SU-DHL-6 (cell line): ENCODE data around the gene GABRA1.

Experiments
- H2AFZ ChIP-seq: fragments of 200-600 bp; sonication (generic); 2 replicates; pipeline ENCODE4 v1.6.1; 2014; ENCODE audit warnings: low read depth, mild to moderate bottlenecking, moderate library complexity, mixed read lengths, antibody characterized with exemption, low read length; ENCODE audit not compliant: severe bottlenecking
- H3F3A ChIP-seq: fragments of 200-600 bp; shearing (Covaris generic); 2 replicates; pipeline ENCODE4 v1.6.0; 2016; ENCODE audit warnings: antibody characterized with exemption, mild to moderate bottlenecking; ENCODE audit not compliant: insufficient read depth
- H3K27ac ChIP-seq: fragments of 200-600 bp; sonication (generic); 2 replicates; pipeline ENCODE4 v1.5.1; 2016; ENCODE audit warnings: low read depth, mild to moderate bottlenecking, low read length, moderate library complexity, mixed read lengths
- H3K27me3 ChIP-seq: fragments of 200-600 bp; sonication (generic), shearing (Covaris generic); 2 replicates; pipeline ENCODE4 v1.6.0; 2014; ENCODE audit warnings: mild to moderate bottlenecking, low read length
- H3K36me3 ChIP-seq: fragments of 200-600 bp; sonication (generic); 2 replicates; pipeline ENCODE4 v1.6.1; 2014; ENCODE audit warnings: mild to moderate bottlenecking, low read length, mixed read lengths
- H3K4me2 ChIP-seq: fragments of 300-600, 200-600 bp; shearing (Covaris generic), sonication (generic); 2 replicates; pipeline ENCODE4 v1.6.0; 2014; ENCODE audit warnings: low read length, low read depth, mild to moderate bottlenecking; ENCODE audit not compliant: poor library complexity, severe bottlenecking
- H3K4me3 ChIP-seq: fragments of 200-600 bp; sonication (generic); 2 replicates; pipeline ENCODE4 v1.5.1; 2014; ENCODE audit warnings: antibody characterized with exemption, low read length, mild to moderate bottlenecking, mixed read lengths; ENCODE audit not compliant: insufficient read depth, poor library complexity, severe bottlenecking
- H3K79me2 ChIP-seq: fragments of 200-600 bp; sonication (generic); 2 replicates; pipeline ENCODE4 v1.6.1; 2014; ENCODE audit warnings: mild to moderate bottlenecking, low read length, moderate library complexity; ENCODE audit not compliant: insufficient read depth
- H3K9ac ChIP-seq: fragments of 200-600 bp; sonication (generic); 2 replicates; pipeline ENCODE4 v1.7.0; 2014; ENCODE audit warnings: mild to moderate bottlenecking, low read length
- H3K9me2 ChIP-seq: fragments of 200-600 bp; sonication (generic); replicated peaks from 2 replicates; pipeline ENCODE4 v1.6.1; 2014; ENCODE audit warnings: low read length; ENCODE audit not compliant: insufficient read depth
- H3K9me3 ChIP-seq: fragments of 200-600 bp; sonication (generic); 2 replicates; pipeline ENCODE4 v1.6.1; 2014; ENCODE audit warnings: low read length, mixed read lengths; ENCODE audit not compliant: insufficient read depth
- H4K20me1 ChIP-seq: fragments of 200-600 bp; sonication (generic); 2 replicates; pipeline ENCODE4 v1.6.1; 2014; ENCODE audit warnings: low read depth, mild to moderate bottlenecking, antibody characterized with exemption, low read length, moderate library complexity, mixed read lengths
- EZH2phosphoT487 ChIP-seq: fragments of 200-600 bp; sonication (generic), shearing (Covaris generic); conservative IDR thresholded peaks from 2 replicates; pipeline ENCODE4 v1.6.1; 2018; ENCODE audit warnings: mild to moderate bottlenecking, antibody characterized with exemption, low read length, moderate library complexity, mixed read lengths
- TF ChIP-seq, protein P1 (sequence below): fragments of 200-600 bp; sonication (generic); IDR thresholded peaks from one replicate; pipeline ENCODE4 v1.5.1; 2017; ENCODE audit warnings: antibody characterized with exemption, mild to moderate bottlenecking, low read length, moderate library complexity; ENCODE audit not compliant: insufficient read depth, poor library complexity, severe bottlenecking

The GABRA1 gene

DNA sequence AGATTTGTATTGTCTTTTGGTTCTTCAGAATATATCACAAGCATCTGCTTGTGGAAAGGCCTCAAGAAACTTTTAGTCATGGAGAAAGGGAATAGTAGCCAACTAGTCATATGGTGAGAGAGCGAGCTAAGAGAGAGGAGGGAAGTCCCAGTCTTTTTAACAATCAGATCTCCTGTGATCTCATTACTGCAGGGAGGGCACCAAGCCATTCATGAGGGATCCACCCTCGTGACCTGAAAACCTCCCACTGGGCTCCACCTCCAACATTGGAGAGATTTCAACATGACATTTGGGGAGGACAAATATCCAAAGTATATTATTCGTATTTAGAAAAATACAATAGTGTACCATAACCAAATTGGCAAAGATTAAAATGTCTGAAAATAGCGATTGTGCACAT, 99.0 kb downstream of the GABRA1 start:
- H3K27ac ChIP-seq: no peak overlapping the region
- no peak overlapping the region for H3K4me3 ChIP-seq
- no peaks in the 10 kb centered on the region for H3K9me2 ChIP-seq
- H3K27me3 ChIP-seq: no peaks in the 10 kb centered on the region
- H3K36me3 ChIP-seq: no peaks in the 10 kb centered on the region
- H3F3A ChIP-seq: no peaks in the 10 kb centered on the region
- TF ChIP-seq EZH2phosphoT487: no peak
- TF ChIP-seq, protein P1, sequence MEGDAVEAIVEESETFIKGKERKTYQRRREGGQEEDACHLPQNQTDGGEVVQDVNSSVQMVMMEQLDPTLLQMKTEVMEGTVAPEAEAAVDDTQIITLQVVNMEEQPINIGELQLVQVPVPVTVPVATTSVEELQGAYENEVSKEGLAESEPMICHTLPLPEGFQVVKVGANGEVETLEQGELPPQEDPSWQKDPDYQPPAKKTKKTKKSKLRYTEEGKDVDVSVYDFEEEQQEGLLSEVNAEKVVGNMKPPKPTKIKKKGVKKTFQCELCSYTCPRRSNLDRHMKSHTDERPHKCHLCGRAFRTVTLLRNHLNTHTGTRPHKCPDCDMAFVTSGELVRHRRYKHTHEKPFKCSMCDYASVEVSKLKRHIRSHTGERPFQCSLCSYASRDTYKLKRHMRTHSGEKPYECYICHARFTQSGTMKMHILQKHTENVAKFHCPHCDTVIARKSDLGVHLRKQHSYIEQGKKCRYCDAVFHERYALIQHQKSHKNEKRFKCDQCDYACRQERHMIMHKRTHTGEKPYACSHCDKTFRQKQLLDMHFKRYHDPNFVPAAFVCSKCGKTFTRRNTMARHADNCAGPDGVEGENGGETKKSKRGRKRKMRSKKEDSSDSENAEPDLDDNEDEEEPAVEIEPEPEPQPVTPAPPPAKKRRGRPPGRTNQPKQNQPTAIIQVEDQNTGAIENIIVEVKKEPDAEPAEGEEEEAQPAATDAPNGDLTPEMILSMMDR: no peak
- no peak overlapping the region for H3K9ac ChIP-seq
- H3K9me3 ChIP-seq: no peaks in the 10 kb centered on the region
- H4K20me1 ChIP-seq: no peaks in the 10 kb centered on the region
- no peaks in the 10 kb centered on the region for H3K79me2 ChIP-seq
- H3K4me2 ChIP-seq: no peak overlapping the region
- H2AFZ ChIP-seq: no peak overlapping the region
